ENCODE measurements around the gene RAPGEF6.

RAPGEF6 gene

DNA sequence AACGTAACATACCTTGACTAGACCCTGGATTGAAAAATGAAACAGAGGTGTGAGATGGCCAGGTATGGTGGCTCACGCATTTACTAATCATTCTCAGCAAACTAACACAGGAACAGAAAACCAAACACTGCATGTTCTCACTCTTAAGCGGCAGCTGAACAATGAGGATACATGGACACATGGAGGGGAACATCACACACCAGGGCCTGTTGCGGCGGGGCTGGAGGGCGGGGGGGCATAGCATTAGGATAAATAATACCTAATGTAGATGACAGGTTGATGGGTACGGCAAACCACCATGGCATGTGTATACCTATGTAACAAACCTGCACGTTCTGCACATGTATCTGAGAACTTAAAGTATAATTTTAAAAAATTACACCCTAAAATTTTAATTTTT is 15.9 kb downstream of the RAPGEF6 start (continued):
- TF ChIP-seq, protein P1, sequence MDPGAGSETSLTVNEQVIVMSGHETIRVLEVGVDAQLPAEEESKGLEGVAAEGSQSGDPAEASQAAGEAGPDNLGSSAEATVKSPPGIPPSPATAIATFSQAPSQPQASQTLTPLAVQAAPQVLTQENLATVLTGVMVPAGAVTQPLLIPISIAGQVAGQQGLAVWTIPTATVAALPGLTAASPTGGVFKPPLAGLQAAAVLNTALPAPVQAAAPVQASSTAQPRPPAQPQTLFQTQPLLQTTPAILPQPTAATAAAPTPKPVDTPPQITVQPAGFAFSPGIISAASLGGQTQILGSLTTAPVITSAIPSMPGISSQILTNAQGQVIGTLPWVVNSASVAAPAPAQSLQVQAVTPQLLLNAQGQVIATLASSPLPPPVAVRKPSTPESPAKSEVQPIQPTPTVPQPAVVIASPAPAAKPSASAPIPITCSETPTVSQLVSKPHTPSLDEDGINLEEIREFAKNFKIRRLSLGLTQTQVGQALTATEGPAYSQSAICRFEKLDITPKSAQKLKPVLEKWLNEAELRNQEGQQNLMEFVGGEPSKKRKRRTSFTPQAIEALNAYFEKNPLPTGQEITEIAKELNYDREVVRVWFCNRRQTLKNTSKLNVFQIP (CRISPR knock-in tag; IDR thresholded peaks at IDR 0.05; ENCODE audit: borderline replicate concordance, low read depth) = no peak
- TF ChIP-seq OSR1 (CRISPR knock-in tag; IDR thresholded peaks at IDR 0.05) = no peak
- TF ChIP-seq GLIS3 (CRISPR knock-in tag; IDR thresholded peaks at IDR 0.05) = no peak
- TF ChIP-seq ZC3H10 (CRISPR knock-in tag; IDR thresholded peaks at IDR 0.05) = no peak
- TF ChIP-seq SNAI2 (CRISPR knock-in tag; IDR thresholded peaks at IDR 0.05) = no peak
- TF ChIP-seq CSDC2 (CRISPR knock-in tag; IDR thresholded peaks at IDR 0.05) = no peak
- TF ChIP-seq TSHZ2 (CRISPR knock-in tag; IDR thresholded peaks at IDR 0.05) = no peak
- TF ChIP-seq ZNF70 (CRISPR knock-in tag; IDR thresholded peaks at IDR 0.05) = no peak
- TF ChIP-seq TOX (CRISPR knock-in tag; IDR thresholded peaks at IDR 0.05; ENCODE audit: borderline replicate concordance) = no peak

DNA sequence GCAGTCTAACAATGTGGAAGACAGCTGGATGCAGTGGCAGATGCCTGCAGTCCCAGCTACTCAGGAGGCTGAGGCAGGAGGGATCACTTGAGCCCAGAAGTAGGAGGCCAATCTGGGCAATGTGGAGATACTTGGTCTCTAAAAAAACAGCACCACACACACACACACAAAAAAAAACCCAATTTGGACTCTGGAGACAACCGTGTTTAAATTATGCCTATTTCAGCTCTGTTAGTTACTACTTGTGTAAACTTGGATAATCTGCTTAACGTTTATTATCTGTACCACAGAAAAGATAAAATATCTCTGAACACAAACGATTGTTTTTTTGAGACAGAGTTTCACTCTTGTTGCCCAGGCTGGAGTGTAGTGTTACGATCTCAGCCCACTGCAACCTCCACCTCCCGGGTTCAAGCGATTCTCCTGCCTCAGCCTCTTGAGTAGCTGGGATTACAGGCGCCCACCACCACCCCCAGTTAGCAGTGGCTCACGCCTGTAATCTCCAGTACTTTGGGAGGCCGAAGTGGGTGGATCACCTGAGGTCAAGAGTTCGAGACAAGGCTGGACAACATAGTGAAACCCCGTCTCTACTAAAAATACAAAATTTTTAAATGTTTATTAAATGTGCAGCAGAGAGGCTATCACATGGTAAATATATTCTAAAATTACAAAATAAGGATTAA is 17.7 kb downstream of the RAPGEF6 start:
- TF ChIP-seq, protein P1 (CRISPR knock-in tag; IDR thresholded peaks at IDR 0.05; ENCODE audit: borderline replicate concordance, low read depth) = no peak
- no peak for TF ChIP-seq ZC3H10 (CRISPR knock-in tag; IDR thresholded peaks at IDR 0.05)
- no peak for TF ChIP-seq ZNF8 (CRISPR knock-in tag; IDR thresholded peaks at IDR 0.05)
- TF ChIP-seq PATZ1 (CRISPR knock-in tag; IDR thresholded peaks at IDR 0.05; ENCODE audit: borderline replicate concordance) = no peak
- no peak for TF ChIP-seq ZNF565 (CRISPR knock-in tag; conservative IDR thresholded peaks at IDR 0.05; ENCODE audit: low read depth)
- TF ChIP-seq BACH2 (CRISPR knock-in tag; IDR thresholded peaks at IDR 0.05; ENCODE audit: borderline replicate concordance) = no peak
- TF ChIP-seq RARB (CRISPR knock-in tag; IDR thresholded peaks at IDR 0.05) = no peak
- TF ChIP-seq ARNTL (CRISPR knock-in tag; IDR thresholded peaks at IDR 0.05; ENCODE audit: borderline replicate concordance, low read depth) = no peak
- TF ChIP-seq GLIS3 (CRISPR knock-in tag; IDR thresholded peaks at IDR 0.05) = no peak
- no peak for TF ChIP-seq ZFP30 (CRISPR knock-in tag; IDR thresholded peaks at IDR 0.05)
- TF ChIP-seq SNAI2 (CRISPR knock-in tag; IDR thresholded peaks at IDR 0.05) = no peak
- TF ChIP-seq PPARA (CRISPR knock-in tag; IDR thresholded peaks at IDR 0.05; ENCODE audit: borderline replicate concordance) = no peak
- ATAC-seq = no peak

DNA sequence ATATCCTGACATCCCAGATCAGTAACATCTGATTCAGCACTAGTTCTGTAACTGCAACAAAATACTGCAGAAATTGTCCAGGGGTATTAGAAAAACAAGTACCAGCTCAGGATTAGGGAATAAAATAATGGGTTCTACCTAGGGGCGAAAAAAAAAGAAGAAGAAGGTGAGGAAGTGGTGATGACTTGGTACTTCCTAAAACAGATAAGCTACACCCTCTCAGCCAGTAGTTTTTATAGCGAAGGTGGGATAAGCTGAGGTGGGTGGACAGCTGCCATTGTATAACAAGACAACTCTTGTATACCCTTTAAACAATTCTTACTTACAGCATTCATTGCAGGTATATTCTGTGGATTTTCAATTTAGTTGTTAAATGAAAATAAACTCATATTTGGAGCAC is 19.1 kb downstream of the RAPGEF6 start:
- no peak for ATAC-seq
- TF ChIP-seq BACH2 (CRISPR knock-in tag; IDR thresholded peaks at IDR 0.05; ENCODE audit: borderline replicate concordance) = no peak
- no peak for TF ChIP-seq OSR1 (CRISPR knock-in tag; IDR thresholded peaks at IDR 0.05)

- TF ChIP-seq OSR1 (CRISPR knock-in tag; IDR thresholded peaks at IDR 0.05) (no peak), SNAI2 (CRISPR knock-in tag; IDR thresholded peaks at IDR 0.05) (no peak), ZFP30 (CRISPR knock-in tag; IDR thresholded peaks at IDR 0.05) (no peak), ARNTL (CRISPR knock-in tag; IDR thresholded peaks at IDR 0.05; ENCODE audit: borderline replicate concordance, low read depth) (no peak), ZC3H10 (CRISPR knock-in tag; IDR thresholded peaks at IDR 0.05) (no peak), CSDC2 (CRISPR knock-in tag; IDR thresholded peaks at IDR 0.05) (no peak), ISL1 (CRISPR knock-in tag; IDR thresholded peaks at IDR 0.05) (no peak)
- ATAC-seq = no peak
Measured at GRCh38 chr5:131613423-131613822, 21.6 kb downstream of the RAPGEF6 start.
